ENCODE results near the gene TTLL9. TPM values are rescaled to one million over a fixed set of nuclear protein-coding genes. Genes with fewer than 3 reads are reported as not detected.
A peak's percentile ranks its signal among the peaks of the same experiment; 100 is the strongest.

Gene TTLL9
- total and polyA plus RNA-seq, 4 donors: 5.1 to 18.8 (median 15.3) TPM

- WGBS (ENCODE audit: insufficient coverage): 86% methylated on average over 4 of the region's 9 CpGs
- peaks cover 26% of the 10 kb centered on the region for H3K4me1 ChIP-seq (ENCODE audit: control insufficient read depth, insufficient read depth, low read length)
These were observed 6.9 kb upstream of the TTLL9 start for GRCh38 chr20:31863296-31864085.

GRCh38 chr20:31864521-31865400, 5.7 kb upstream of the TTLL9 start:
- Histone ChIP-seq H3K27me3 (ENCODE audit: control insufficient read depth, insufficient read depth, low read length) (no peaks in the 10 kb centered on the region), H3K36me3 (ENCODE audit: control insufficient read depth, insufficient read depth, low read length) (peaks cover 31% of the 10 kb centered on the region), H3K27ac (ENCODE audit: low read depth, low read length) (no peak overlapping the region), H3K4me3 (ENCODE audit: low read depth, low read length) (no peak overlapping the region), H3K4me1 (ENCODE audit: control insufficient read depth, insufficient read depth, low read length) (peaks cover 39% of the 10 kb centered on the region), H3K9me3 (ENCODE audit: control insufficient read depth, insufficient read depth, low read length) (no peaks in the 10 kb centered on the region)
- WGBS (ENCODE audit: insufficient coverage): 95% methylated on average over 7 of the region's 12 CpGs
- DNase-seq (ENCODE audit: low read depth in 4 of 6, low spot score in 6 of 6): no peak

More at GRCh38 chr20:31863296-31864085, 6.9 kb upstream of the TTLL9 start:
- DNase-seq (ENCODE audit: low read depth in 4 of 6, low spot score in 6 of 6): no peak
- Histone ChIP-seq H3K4me3 (ENCODE audit: low read depth, low read length) (no peak overlapping the region), H3K27me3 (ENCODE audit: control insufficient read depth, insufficient read depth, low read length) (no peaks in the 10 kb centered on the region), H3K27ac (ENCODE audit: low read depth, low read length) (no peak overlapping the region), H3K36me3 (ENCODE audit: control insufficient read depth, insufficient read depth, low read length) (peaks cover 26% of the 10 kb centered on the region), H3K9me3 (ENCODE audit: control insufficient read depth, insufficient read depth, low read length) (no peaks in the 10 kb centered on the region)

- Histone ChIP-seq H3K4me3 (ENCODE audit: low read depth, low read length) (no peak overlapping the region), H3K9me3 (ENCODE audit: control insufficient read depth, insufficient read depth, low read length) (no peaks in the 10 kb centered on the region), H3K36me3 (ENCODE audit: control insufficient read depth, insufficient read depth, low read length) (peaks cover 31% of the 10 kb centered on the region), H3K27me3 (ENCODE audit: control insufficient read depth, insufficient read depth, low read length) (no peaks in the 10 kb centered on the region), H3K4me1 (ENCODE audit: control insufficient read depth, insufficient read depth, low read length) (peaks cover 33% of the 10 kb centered on the region), H3K27ac (ENCODE audit: low read depth, low read length) (no peak overlapping the region)
- DNase-seq (ENCODE audit: low read depth in 4 of 6, low spot score in 6 of 6): no peak
- 73% methylated on average over 3 of the region's 3 CpGs for WGBS (ENCODE audit: insufficient coverage)
These were observed 4.2 kb upstream of the TTLL9 start for GRCh38 chr20:31866221-31866620.

- Histone ChIP-seq H3K4me1 (ENCODE audit: control insufficient read depth, insufficient read depth, low read length) (peaks cover 25% of the 10 kb centered on the region), H3K27me3 (ENCODE audit: control insufficient read depth, insufficient read depth, low read length) (no peaks in the 10 kb centered on the region), H3K36me3 (ENCODE audit: control insufficient read depth, insufficient read depth, low read length) (peaks cover 20% of the 10 kb centered on the region), H3K4me3 (ENCODE audit: low read depth, low read length) (peak overlapping the region; percentile 59), H3K9me3 (ENCODE audit: control insufficient read depth, insufficient read depth, low read length) (no peaks in the 10 kb centered on the region), H3K27ac (ENCODE audit: low read depth, low read length) (no peak overlapping the region)
- WGBS (ENCODE audit: insufficient coverage): 58% methylated on average over 3 of the region's 12 CpGs
- no peak for DNase-seq (ENCODE audit: low read depth in 4 of 6, low spot score in 6 of 6)
These were observed 1.4 kb upstream of the TTLL9 start for GRCh38 chr20:31868853-31869672.

GRCh38 chr20:31869673-31869941, 827 bp upstream of the TTLL9 start:
- H3K9me3 ChIP-seq (ENCODE audit: control insufficient read depth, insufficient read depth, low read length): no peaks in the 10 kb centered on the region
- peaks cover 25% of the 10 kb centered on the region for H3K4me1 ChIP-seq (ENCODE audit: control insufficient read depth, insufficient read depth, low read length)
- H3K36me3 ChIP-seq (ENCODE audit: control insufficient read depth, insufficient read depth, low read length): peaks cover 19% of the 10 kb centered on the region
- no peaks in the 10 kb centered on the region for H3K27me3 ChIP-seq (ENCODE audit: control insufficient read depth, insufficient read depth, low read length)
- no peak for DNase-seq (ENCODE audit: low read depth in 4 of 6, low spot score in 6 of 6)
- H3K27ac ChIP-seq (ENCODE audit: low read depth, low read length): peak overlapping the region; percentile 40
- H3K4me3 ChIP-seq (ENCODE audit: low read depth, low read length): peak overlapping the region; percentile 59
- 0% methylated on average over 1 of the region's 1 CpG for WGBS (ENCODE audit: insufficient coverage)

- DNase-seq (ENCODE audit: low read depth in 4 of 6, low spot score in 6 of 6): peak in 1 of 6 donors; percentile 59
- H3K4me1 ChIP-seq (ENCODE audit: control insufficient read depth, insufficient read depth, low read length): peaks cover 25% of the 10 kb centered on the region
- peaks cover 13% of the 10 kb centered on the region for H3K36me3 ChIP-seq (ENCODE audit: control insufficient read depth, insufficient read depth, low read length)
- no peaks in the 10 kb centered on the region for H3K27me3 ChIP-seq (ENCODE audit: control insufficient read depth, insufficient read depth, low read length)
- WGBS (ENCODE audit: insufficient coverage): under 1% methylated on average over 21 of the region's 24 CpGs
- peak overlapping the region; percentile 52 for H3K27ac ChIP-seq (ENCODE audit: low read depth, low read length)
- H3K9me3 ChIP-seq (ENCODE audit: control insufficient read depth, insufficient read depth, low read length): no peaks in the 10 kb centered on the region
- peak overlapping the region; percentile 59 for H3K4me3 ChIP-seq (ENCODE audit: low read depth, low read length)
These were observed 538 bp downstream of the TTLL9 start for GRCh38 chr20:31870726-31871617.

- no CpG with 5 or more reads among the region's 1 CpG for WGBS (ENCODE audit: insufficient coverage)
- no peak for DNase-seq (ENCODE audit: low read depth in 4 of 6, low spot score in 6 of 6)
- Histone ChIP-seq H3K27me3 (ENCODE audit: control insufficient read depth, insufficient read depth, low read length) (no peaks in the 10 kb centered on the region), H3K4me1 (ENCODE audit: control insufficient read depth, insufficient read depth, low read length) (peaks cover 25% of the 10 kb centered on the region), H3K4me3 (ENCODE audit: low read depth, low read length) (no peak overlapping the region), H3K36me3 (ENCODE audit: control insufficient read depth, insufficient read depth, low read length) (peaks cover 13% of the 10 kb centered on the region), H3K9me3 (ENCODE audit: control insufficient read depth, insufficient read depth, low read length) (no peaks in the 10 kb centered on the region), H3K27ac (ENCODE audit: low read depth, low read length) (no peak overlapping the region)
These were observed 1.2 kb downstream of the TTLL9 start for GRCh38 chr20:31871618-31871954.

DNA sequence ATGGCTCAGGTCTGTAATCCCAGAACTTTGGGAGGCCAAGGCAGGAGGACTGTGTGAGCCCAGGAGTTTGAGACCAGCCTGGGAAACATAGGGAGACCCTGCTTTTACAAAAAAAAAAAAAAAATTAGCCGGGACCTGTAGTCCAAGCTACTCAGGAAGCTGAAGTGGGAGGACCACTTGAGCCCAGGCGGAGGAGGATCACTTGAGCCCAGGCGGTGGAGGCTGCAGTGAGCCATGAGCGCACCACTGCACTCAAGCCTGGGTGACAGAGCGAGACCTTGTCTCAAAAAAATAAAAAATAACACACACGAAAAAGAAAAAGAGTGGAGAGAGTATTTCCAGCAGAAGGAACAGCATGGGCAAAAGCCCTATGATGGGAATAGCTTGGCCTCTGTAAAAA, 2.0 kb downstream of the TTLL9 start:
- no peaks in the 10 kb centered on the region for H3K27me3 ChIP-seq (ENCODE audit: control insufficient read depth, insufficient read depth, low read length)
- H3K36me3 ChIP-seq (ENCODE audit: control insufficient read depth, insufficient read depth, low read length): peaks cover 9% of the 10 kb centered on the region
- H3K9me3 ChIP-seq (ENCODE audit: control insufficient read depth, insufficient read depth, low read length): no peaks in the 10 kb centered on the region
- peaks cover 25% of the 10 kb centered on the region for H3K4me1 ChIP-seq (ENCODE audit: control insufficient read depth, insufficient read depth, low read length)
- no peak overlapping the region for H3K27ac ChIP-seq (ENCODE audit: low read depth, low read length)
- DNase-seq (ENCODE audit: low read depth in 4 of 6, low spot score in 6 of 6): no peak
- WGBS (ENCODE audit: insufficient coverage): 100% methylated on average over 2 of the region's 6 CpGs
- H3K4me3 ChIP-seq (ENCODE audit: low read depth, low read length): no peak overlapping the region

GRCh38 chr20:31875671-31876070, 5.2 kb downstream of the TTLL9 start:
- H3K36me3 ChIP-seq (ENCODE audit: control insufficient read depth, insufficient read depth, low read length): peaks cover 4% of the 10 kb centered on the region
- no peak overlapping the region for H3K27ac ChIP-seq (ENCODE audit: low read depth, low read length)
- DNase-seq (ENCODE audit: low read depth in 4 of 6, low spot score in 6 of 6): no peak
- H3K27me3 ChIP-seq (ENCODE audit: control insufficient read depth, insufficient read depth, low read length): no peaks in the 10 kb centered on the region
- peaks cover 17% of the 10 kb centered on the region for H3K4me1 ChIP-seq (ENCODE audit: control insufficient read depth, insufficient read depth, low read length)
- WGBS (ENCODE audit: insufficient coverage): no CpG with 5 or more reads among the region's 2 CpGs
- no peaks in the 10 kb centered on the region for H3K9me3 ChIP-seq (ENCODE audit: control insufficient read depth, insufficient read depth, low read length)
- no peak overlapping the region for H3K4me3 ChIP-seq (ENCODE audit: low read depth, low read length)
